K562 (cell line): ENCODE data around the gene TRAF3IP1. TPM values are rescaled to one million over a fixed set of nuclear protein-coding genes. Genes with fewer than 3 reads are reported as not detected.

Experiments used
- NFE2L1 ChIP-seq: fragments of 450-650 bp; IDR thresholded peaks from 2 replicates; pipeline ENCODE4 v1.6.1; 2016; ENCODE audit warnings: missing genetic modification characterization, low read depth, mild to moderate bottlenecking, missing compliant biosample characterization, moderate library complexity, borderline replicate concordance
- ZNF277 ChIP-seq: fragments of 250-450 bp; sonication (Bioruptor Pico); IDR thresholded peaks from 2 replicates; pipeline ENCODE4 v1.8.0; 2022; ENCODE audit warnings: inconsistent platforms, mild to moderate bottlenecking, moderate library complexity, borderline replicate concordance
- polyA plus RNA-seq, 8 experiments: library from polyadenylated mRNA; depleted of rRNA in 4 of 8; stranded (reverse) in 5 of 8; unstranded in 3 of 8; fragments of >200 nt; fragmentation: Nextera tagmentation in 2 of 8; fragmentation: Illumina TruSeq in 1 of 8; extraction: Ambion mirVana in 2 of 8; extraction: Trizol in 1 of 8; gene quantifications; 2 replicates each; pipeline versions ENCODE4 v1.2.1 to v1.2.3, GENCODE V29; 2011 to 2014; ENCODE audit warnings: inconsistent platforms in 1 of 8, missing spikeins in 1 of 8
- total RNA-seq, 7 experiments: library from RNA; depleted of rRNA in 6 of 7; stranded (reverse); fragments of >200 nt in 6 of 7; fragmentation: Illumina TruSeq in 2 of 7; extraction: Trizol in 2 of 7; gene quantifications; 2 replicates each; pipeline versions ENCODE4 v1.2.1 to v1.2.3, GENCODE V29; 2011 to 2021; ENCODE audit warnings: low replicate concordance in 1 of 7
- TF ChIP-seq, protein P1 (sequence below): fragments of 250-450 bp; sonication (Bioruptor Pico); IDR thresholded peaks from 2 replicates; pipeline ENCODE4 v1.4.0; 2020; ENCODE audit warnings: mild to moderate bottlenecking, moderate library complexity
- TF ChIP-seq, protein P2 (sequence below): fragments of 250-450 bp; sonication (Bioruptor Pico); IDR thresholded peaks from 2 replicates; pipeline ENCODE4 v1.9.0; 2021; ENCODE audit warnings: mild to moderate bottlenecking, inconsistent platforms

TRAF3IP1 gene
- total and polyA plus RNA-seq, 9 of the 15 experiments (the other 6 are each of a cell fraction or from before 2014, with no cell fraction given), result 1.3 to 7.4 (median 3.4) TPM

DNA sequence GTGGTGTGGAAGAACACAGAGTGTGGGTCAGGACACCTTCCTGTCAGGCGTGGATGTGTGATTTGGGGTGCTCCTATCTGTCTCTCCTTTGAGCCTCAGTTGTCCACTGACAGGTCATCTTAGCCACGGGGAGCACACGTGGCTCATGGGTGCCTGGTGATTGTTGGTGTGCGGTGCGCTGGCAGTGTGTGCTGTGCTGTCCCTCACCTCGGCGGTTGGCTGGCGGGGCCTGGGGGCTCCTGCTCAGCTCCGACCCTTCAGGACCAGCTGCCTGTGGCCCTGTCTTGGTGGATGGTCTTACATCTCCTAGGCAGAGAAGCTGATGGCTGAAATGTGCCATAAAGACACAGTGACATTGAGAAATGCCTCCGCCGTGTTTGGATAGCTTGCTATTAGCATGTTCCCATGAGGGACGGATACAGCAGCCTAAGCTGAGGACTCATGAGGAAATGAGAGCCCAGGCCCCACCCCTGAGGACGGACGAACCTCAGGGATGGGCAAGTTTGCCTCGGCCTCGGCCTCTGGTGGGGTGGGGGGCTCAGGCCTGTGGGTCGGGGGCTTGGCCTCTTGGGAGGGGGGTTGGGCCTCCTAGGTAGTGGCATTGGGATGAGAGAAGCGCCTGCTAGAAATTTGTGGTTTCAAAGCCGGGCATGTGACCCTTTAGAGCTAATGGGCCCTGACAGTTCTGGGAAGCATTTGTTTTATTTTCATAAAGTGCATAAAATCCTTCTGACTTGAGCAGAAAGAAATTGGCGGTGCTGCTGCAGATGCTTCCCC is 86.1 kb downstream of the TRAF3IP1 start (continued):
- TF ChIP-seq, protein P1, sequence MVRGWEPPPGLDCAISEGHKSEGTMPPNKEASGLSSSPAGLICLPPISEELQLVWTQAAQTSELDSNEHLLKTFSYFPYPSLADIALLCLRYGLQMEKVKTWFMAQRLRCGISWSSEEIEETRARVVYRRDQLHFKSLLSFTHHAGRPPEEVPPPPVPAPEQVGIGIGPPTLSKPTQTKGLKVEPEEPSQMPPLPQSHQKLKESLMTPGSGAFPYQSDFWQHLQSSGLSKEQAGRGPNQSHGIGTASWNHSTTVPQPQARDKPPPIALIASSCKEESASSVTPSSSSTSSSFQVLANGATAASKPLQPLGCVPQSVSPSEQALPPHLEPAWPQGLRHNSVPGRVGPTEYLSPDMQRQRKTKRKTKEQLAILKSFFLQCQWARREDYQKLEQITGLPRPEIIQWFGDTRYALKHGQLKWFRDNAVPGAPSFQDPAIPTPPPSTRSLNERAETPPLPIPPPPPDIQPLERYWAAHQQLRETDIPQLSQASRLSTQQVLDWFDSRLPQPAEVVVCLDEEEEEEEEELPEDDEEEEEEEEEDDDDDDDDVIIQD, result no peak
- TF ChIP-seq ZNF277 (CRISPR knock-in tag) (no peak), NFE2L1 (no peak)
- TF ChIP-seq, protein P2, sequence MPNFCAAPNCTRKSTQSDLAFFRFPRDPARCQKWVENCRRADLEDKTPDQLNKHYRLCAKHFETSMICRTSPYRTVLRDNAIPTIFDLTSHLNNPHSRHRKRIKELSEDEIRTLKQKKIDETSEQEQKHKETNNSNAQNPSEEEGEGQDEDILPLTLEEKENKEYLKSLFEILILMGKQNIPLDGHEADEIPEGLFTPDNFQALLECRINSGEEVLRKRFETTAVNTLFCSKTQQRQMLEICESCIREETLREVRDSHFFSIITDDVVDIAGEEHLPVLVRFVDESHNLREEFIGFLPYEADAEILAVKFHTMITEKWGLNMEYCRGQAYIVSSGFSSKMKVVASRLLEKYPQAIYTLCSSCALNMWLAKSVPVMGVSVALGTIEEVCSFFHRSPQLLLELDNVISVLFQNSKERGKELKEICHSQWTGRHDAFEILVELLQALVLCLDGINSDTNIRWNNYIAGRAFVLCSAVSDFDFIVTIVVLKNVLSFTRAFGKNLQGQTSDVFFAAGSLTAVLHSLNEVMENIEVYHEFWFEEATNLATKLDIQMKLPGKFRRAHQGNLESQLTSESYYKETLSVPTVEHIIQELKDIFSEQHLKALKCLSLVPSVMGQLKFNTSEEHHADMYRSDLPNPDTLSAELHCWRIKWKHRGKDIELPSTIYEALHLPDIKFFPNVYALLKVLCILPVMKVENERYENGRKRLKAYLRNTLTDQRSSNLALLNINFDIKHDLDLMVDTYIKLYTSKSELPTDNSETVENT (CRISPR knock-in tag), result no peak
- TF ChIP-seq, all 486 proteins: peak for 0
